ENCODE measurements around the gene CPT2. TPM values are rescaled to one million over a fixed set of nuclear protein-coding genes. Genes with fewer than 3 reads are reported as not detected.

The CPT2 gene
- total RNA-seq, 1 donor from 2014 or later = 15.5 TPM

- Mint-ChIP-seq H3K27me3 (ENCODE audit: low read depth) (no peaks in the 10 kb centered on the region), H3K36me3 (no peaks in the 10 kb centered on the region), H3K9me3 (no peaks in the 10 kb centered on the region), H3K27ac (no peak overlapping the region), H3K4me3 (no peak overlapping the region), H3K4me1 (peaks cover 6% of the 10 kb centered on the region)
- no peak for TF ChIP-seq CTCF (IDR thresholded peaks at IDR 0.05; ENCODE audit: unreplicated experiment)
- DNase-seq (ENCODE audit: low spot score in 2 of 2, unreplicated experiment in 2 of 2) = no peak
Observed at GRCh38 chr1:53254011-53254640, 57.5 kb downstream of the CPT2 start.

- no peak overlapping the region for H3K27ac Mint-ChIP-seq
- no peak for DNase-seq (ENCODE audit: low spot score in 2 of 2, unreplicated experiment in 2 of 2)
- no peak for TF ChIP-seq CTCF (IDR thresholded peaks at IDR 0.05; ENCODE audit: unreplicated experiment)
- no peaks in the 10 kb centered on the region for H3K36me3 Mint-ChIP-seq
- no peaks in the 10 kb centered on the region for H3K9me3 Mint-ChIP-seq
- no peaks in the 10 kb centered on the region for H3K27me3 Mint-ChIP-seq (ENCODE audit: low read depth)
- no peak overlapping the region for H3K4me3 Mint-ChIP-seq
- H3K4me1 Mint-ChIP-seq = no peaks in the 10 kb centered on the region
Observed at GRCh38 chr1:53255031-53255430, 58.4 kb downstream of the CPT2 start.

- Mint-ChIP-seq H3K9me3 (no peaks in the 10 kb centered on the region), H3K27me3 (ENCODE audit: low read depth) (no peaks in the 10 kb centered on the region), H3K36me3 (no peaks in the 10 kb centered on the region), H3K27ac (peak overlapping the region; percentile 5), H3K4me1 (no peaks in the 10 kb centered on the region), H3K4me3 (no peak overlapping the region)
- no peak for DNase-seq (ENCODE audit: low spot score in 2 of 2, unreplicated experiment in 2 of 2)
- no peak for TF ChIP-seq CTCF (IDR thresholded peaks at IDR 0.05; ENCODE audit: unreplicated experiment)
Observed at GRCh38 chr1:53256511-53257453, 60.2 kb downstream of the CPT2 start.

- no peaks in the 10 kb centered on the region for H3K9me3 Mint-ChIP-seq
- H3K36me3 Mint-ChIP-seq = no peaks in the 10 kb centered on the region
- no peaks in the 10 kb centered on the region for H3K27me3 Mint-ChIP-seq (ENCODE audit: low read depth)
- no peak for TF ChIP-seq CTCF (IDR thresholded peaks at IDR 0.05; ENCODE audit: unreplicated experiment)
- peak overlapping the region; percentile 5 for H3K27ac Mint-ChIP-seq
- H3K4me3 Mint-ChIP-seq = no peak overlapping the region
- DNase-seq (ENCODE audit: low spot score in 2 of 2, unreplicated experiment in 2 of 2) = no peak
- H3K4me1 Mint-ChIP-seq = no peaks in the 10 kb centered on the region
Observed at GRCh38 chr1:53257454-53258081, 60.9 kb downstream of the CPT2 start.

- H3K27me3 Mint-ChIP-seq (ENCODE audit: low read depth) = no peaks in the 10 kb centered on the region
- no peaks in the 10 kb centered on the region for H3K36me3 Mint-ChIP-seq
- H3K4me1 Mint-ChIP-seq = no peaks in the 10 kb centered on the region
- no peak for DNase-seq (ENCODE audit: low spot score in 2 of 2, unreplicated experiment in 2 of 2)
- TF ChIP-seq CTCF (IDR thresholded peaks at IDR 0.05; ENCODE audit: unreplicated experiment) = no peak
- H3K9me3 Mint-ChIP-seq = no peaks in the 10 kb centered on the region
- no peak overlapping the region for H3K4me3 Mint-ChIP-seq
- no peak overlapping the region for H3K27ac Mint-ChIP-seq
Observed at GRCh38 chr1:53258216-53258615, 61.6 kb downstream of the CPT2 start.
